Spleen (tissue), 11 donors: ENCODE results near the gene FBLN2. TPM values are rescaled to one million over a fixed set of nuclear protein-coding genes. Genes with fewer than 3 reads are reported as not detected.

Source experiments
- DNase-seq: peaks from one replicate; pipeline ENCODE4 v3.0.0-alpha.2; 2020
- H3K27ac ChIP-seq, 8 donors: fragments of 200-600 bp; sonication (generic) in 7 of 8; 1 replicate in 4 of 8; 2 replicates in 4 of 8; pipeline versions ENCODE4 v1.5.0 to v1.8.0; 2016 to 2021; ENCODE audit warnings: inconsistent platforms in 4 of 8, mild to moderate bottlenecking in 4 of 8, moderate library complexity in 1 of 8
- H3K27me3 ChIP-seq, 7 donors: fragments of 200-600 bp; sonication (generic) in 6 of 7; replicated peaks in 1 of 7; 1 replicate in 4 of 7; 2 replicates in 3 of 7; pipeline versions ENCODE4 v1.5.0 to v1.8.0; 2016 to 2021; ENCODE audit warnings: inconsistent platforms in 3 of 7, mild to moderate bottlenecking in 1 of 7
- H3K36me3 ChIP-seq, 6 donors: fragments of 200-600 bp; sonication (generic) in 5 of 6; 1 replicate in 4 of 6; 2 replicates in 2 of 6; pipeline versions ENCODE4 v1.5.0 to v1.8.0; 2016 to 2021; ENCODE audit warnings: inconsistent platforms in 2 of 6
- H3K4me1 ChIP-seq, 6 donors: fragments of 200-600 bp; sonication (generic) in 5 of 6; 1 replicate in 3 of 6; 2 replicates in 3 of 6; pipeline versions ENCODE4 v1.5.0 to v1.8.0; 2016 to 2021; ENCODE audit warnings: inconsistent platforms in 3 of 6
- H3K4me3 ChIP-seq, 8 donors: fragments of 200-600 bp; sonication (generic) in 7 of 8; 1 replicate in 4 of 8; 2 replicates in 4 of 8; pipeline versions ENCODE4 v1.5.0 to v1.8.0; 2016 to 2021; ENCODE audit warnings: inconsistent platforms in 4 of 8, mild to moderate bottlenecking in 4 of 8, moderate library complexity in 2 of 8
- H3K9me3 ChIP-seq, 8 donors: fragments of 200-600 bp; sonication (generic) in 7 of 8; 1 replicate in 4 of 8; 2 replicates in 4 of 8; pipeline versions ENCODE4 v1.5.0 to v1.8.0; 2016 to 2021; ENCODE audit warnings: inconsistent platforms in 4 of 8
- CTCF ChIP-seq, 11 experiments: fragments of 200-600 bp in 7 of 11; fragments of 450-650 bp in 4 of 11; sonication (generic) in 4 of 11; IDR thresholded peaks in 8 of 11; conservative IDR thresholded peaks in 3 of 11; 1 replicate in 7 of 11; 2 replicates in 4 of 11; pipeline versions ENCODE4 v1.4.0 to v1.8.0; 2016 to 2021; ENCODE audit warnings: antibody characterized with exemption in 11 of 11, inconsistent platforms in 4 of 11, mild to moderate bottlenecking in 1 of 11
- POLR2A ChIP-seq, 3 donors: fragments of 450-650 bp; IDR thresholded peaks; one replicate each; pipeline ENCODE4 v1.5.1; 2017; ENCODE audit warnings: antibody characterized with exemption in 3 of 3, mild to moderate bottlenecking in 1 of 3
- POLR2AphosphoS5 ChIP-seq, 3 donors: sonication (generic); formaldehyde crosslinking; IDR thresholded peaks; one replicate each; pipeline ENCODE4 v1.5.1; 2017; ENCODE audit warnings: antibody characterized with exemption in 3 of 3
- WGBS, 5 donors: extraction: QIAGEN DNeasy Blood & Tissue Kit in 3 of 5; methylation state at CpG; one replicate each; pipeline versions ENCODE4 v1.1.5 to v1.1.7; 2013 to 2018; 5-methylcytosine and 5-hydroxymethylcytosine counted together
- intact Hi-C: fragments of 100-400 bp; cut with DNase I; formaldehyde crosslinking; loops from one replicate; pipeline ENCODE4 v1.15.0; 2023; ENCODE audit warnings: low total_unique reads
- polyA plus RNA-seq, 3 donors: library from polyadenylated mRNA; stranded (reverse); fragments of 200-250 nt; gene quantifications; one replicate each; pipeline ENCODE4 v1.2.1, GENCODE V29; 2013
- total RNA-seq, 7 donors: library from RNA; depleted of rRNA in 3 of 7; stranded (reverse); fragments of >200 nt in 3 of 7; fragmentation: NEBNext Ultra II Directional in 4 of 7; extraction: Animal tissue kit (Norgen Biotek cat#: 25700) in 4 of 7; gene quantifications; one replicate each; pipeline versions ENCODE4 v1.1.0 to v1.2.1, GENCODE V29; 2016 to 2021
- donor health status: healthy with polysubstance abuse.
- donor health status: DM: no; HTN: no; CAD: no; lungs with moderate emphysema.
- donor health status: DM: no; HTN: no; CAD: no.
- donor health status: Bipolar disorder and iron deficiency.
- donor health status: healthy.
- donor health status: DM: no; HTN: no; CAD: no.
- donor health status: DM: yes; HTN: yes; CAD: no.

Gene FBLN2
- total and polyA plus RNA-seq, 10 donors: 6.1 to 28.2 (median 12.5) TPM

- H3K9me3 ChIP-seq: no peaks in the 10 kb centered on the region
- TF ChIP-seq POLR2A (IDR thresholded peaks at IDR 0.05) (no peak), CTCF (IDR thresholded peaks at IDR 0.05 in 8 of 11, conservative IDR thresholded peaks at IDR 0.05 in 3 of 11) (no peak), POLR2AphosphoS5 (IDR thresholded peaks at IDR 0.05) (no peak)
- no peak overlapping the region for H3K27ac ChIP-seq
- no peak for DNase-seq
- peaks cover 0 to 9% (median 0%) of the 10 kb centered on the region in 6 donors for H3K36me3 ChIP-seq
- 75 to 88% (median 79%) methylated on average over 18 of the region's 18 CpGs for WGBS, 5 donors
- intact Hi-C loops: no loop called here
- H3K4me1 ChIP-seq: no peaks in the 10 kb centered on the region
- no peak overlapping the region for H3K4me3 ChIP-seq
- peaks cover 0 to 13% (median 0%) of the 10 kb centered on the region in 7 donors for H3K27me3 ChIP-seq
Measured at GRCh38 chr3:13574798-13575451, 26.0 kb downstream of the FBLN2 start.

- no peaks in the 10 kb centered on the region for H3K9me3 ChIP-seq
- WGBS, 5 donors: 63 to 79% (median 72%) methylated on average over 10 to 11 of the region's 11 CpGs
- H3K27me3 ChIP-seq: peaks cover 0 to 7% (median 0%) of the 10 kb centered on the region in 7 donors
- no peak for DNase-seq
- no peaks in the 10 kb centered on the region for H3K4me1 ChIP-seq
- H3K36me3 ChIP-seq: peaks cover 0 to 9% (median 0%) of the 10 kb centered on the region in 6 donors
- intact Hi-C loops: no loop called here
- TF ChIP-seq POLR2AphosphoS5 (IDR thresholded peaks at IDR 0.05) (no peak), CTCF (IDR thresholded peaks at IDR 0.05 in 8 of 11, conservative IDR thresholded peaks at IDR 0.05 in 3 of 11) (no peak), POLR2A (IDR thresholded peaks at IDR 0.05) (no peak)
- no peak overlapping the region for H3K27ac ChIP-seq
- H3K4me3 ChIP-seq: no peak overlapping the region
Measured at GRCh38 chr3:13575459-13576061, 26.6 kb downstream of the FBLN2 start.

DNA sequence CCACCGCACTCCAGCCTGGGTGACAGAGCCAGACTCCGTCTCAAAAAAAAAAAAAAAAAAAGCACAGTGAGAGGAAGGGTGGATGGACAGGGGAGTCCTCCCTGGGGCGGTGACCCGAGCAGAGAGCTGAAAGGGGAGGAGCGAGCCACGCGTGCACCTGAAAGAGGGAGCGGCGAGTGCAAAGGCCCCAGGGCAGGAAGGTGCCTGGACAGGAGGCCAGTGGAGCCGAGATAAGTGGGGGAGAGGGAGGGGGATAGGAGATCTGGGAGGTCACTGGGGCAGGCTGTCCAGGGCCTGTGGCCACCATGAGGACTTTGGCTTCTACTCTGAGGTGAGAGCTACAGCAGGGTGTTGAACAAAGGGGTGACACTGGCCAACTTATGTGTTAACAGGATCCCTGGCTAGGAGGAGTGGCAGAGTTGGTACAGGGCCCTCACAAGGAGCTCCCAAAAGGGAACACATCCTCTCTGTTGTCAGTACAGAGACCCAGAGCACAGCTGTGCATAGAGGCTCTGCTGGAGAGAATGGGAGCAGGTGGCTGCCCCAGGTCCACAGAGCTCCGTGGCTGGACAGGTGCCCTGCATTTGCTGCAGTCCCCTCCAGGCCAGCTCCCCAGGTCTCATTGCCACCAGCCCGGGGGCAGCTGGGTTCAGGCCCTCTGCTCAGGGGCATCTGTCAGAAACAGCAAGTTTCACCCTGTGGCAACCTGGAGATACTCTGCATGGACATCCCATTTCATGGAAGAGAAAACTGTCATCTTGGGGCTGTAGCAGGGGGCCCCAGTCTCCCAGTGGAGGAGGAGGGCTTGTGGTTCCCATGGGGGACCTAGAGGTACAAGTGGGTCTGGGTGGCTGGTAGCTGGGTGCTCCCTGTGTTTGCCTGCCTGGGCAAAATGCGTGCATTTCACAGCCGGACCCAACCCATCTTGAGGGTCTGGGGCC, 28.5 kb downstream of the FBLN2 start:
- H3K36me3 ChIP-seq: no peaks in the 10 kb centered on the region
- intact Hi-C loops: no loop called here
- no peaks in the 10 kb centered on the region for H3K9me3 ChIP-seq
- H3K27me3 ChIP-seq: no peaks in the 10 kb centered on the region
- H3K4me3 ChIP-seq: no peak overlapping the region
- H3K4me1 ChIP-seq: peaks cover 0 to 13% (median 6%) of the 10 kb centered on the region in 6 donors
- TF ChIP-seq CTCF (IDR thresholded peaks at IDR 0.05 in 8 of 11, conservative IDR thresholded peaks at IDR 0.05 in 3 of 11): no peak
- no peak for TF ChIP-seq POLR2AphosphoS5 (IDR thresholded peaks at IDR 0.05)
- TF ChIP-seq POLR2A (IDR thresholded peaks at IDR 0.05): no peak
- no peak overlapping the region for H3K27ac ChIP-seq
- WGBS, 5 donors: 91 to 94% (median 91%) methylated on average over 12 to 14 of the region's 14 CpGs
- DNase-seq: peak; percentile 67
